ENCODE data around the gene ENDOD1.
"Not testable (repeated sequence)": the region's sequence is repeated elsewhere in the genome, so short reads cannot be mapped to it uniquely, and the experiment has no call there.

ENDOD1 gene

GRCh38 chr11:95102733-95103132 lies 13.1 kb downstream of the ENDOD1 start:
- DNase-seq, result no peak

GRCh38 chr11:95103701-95104100 lies 14.1 kb downstream of the ENDOD1 start:
- no peak for DNase-seq

GRCh38 chr11:95104121-95104830 lies 14.6 kb downstream of the ENDOD1 start:
- no peak for DNase-seq

DNA sequence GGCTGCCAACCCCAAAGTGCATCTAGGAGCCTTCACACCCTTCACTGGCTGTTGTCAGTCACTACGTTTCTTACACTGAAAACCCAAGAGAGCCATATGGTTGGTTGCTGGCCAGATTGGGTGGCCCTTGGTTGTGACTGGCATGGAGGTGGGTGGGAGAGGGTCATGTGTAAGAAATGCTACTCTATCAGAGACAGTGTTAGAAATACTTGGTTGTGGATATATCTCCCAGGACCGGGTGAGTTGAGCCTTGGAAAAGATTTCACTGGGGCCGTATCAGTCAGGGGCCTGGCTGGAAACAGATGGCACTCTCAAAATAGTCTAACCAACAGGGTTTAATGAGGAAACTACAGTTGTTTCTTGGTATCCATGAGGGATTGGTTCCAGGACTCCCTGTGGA lies 15.2 kb downstream of the ENDOD1 start:
- DNase-seq, result no peak

GRCh38 chr11:95108159-95108611 lies 18.5 kb downstream of the ENDOD1 start:
- DNase-seq, result no peak

DNA sequence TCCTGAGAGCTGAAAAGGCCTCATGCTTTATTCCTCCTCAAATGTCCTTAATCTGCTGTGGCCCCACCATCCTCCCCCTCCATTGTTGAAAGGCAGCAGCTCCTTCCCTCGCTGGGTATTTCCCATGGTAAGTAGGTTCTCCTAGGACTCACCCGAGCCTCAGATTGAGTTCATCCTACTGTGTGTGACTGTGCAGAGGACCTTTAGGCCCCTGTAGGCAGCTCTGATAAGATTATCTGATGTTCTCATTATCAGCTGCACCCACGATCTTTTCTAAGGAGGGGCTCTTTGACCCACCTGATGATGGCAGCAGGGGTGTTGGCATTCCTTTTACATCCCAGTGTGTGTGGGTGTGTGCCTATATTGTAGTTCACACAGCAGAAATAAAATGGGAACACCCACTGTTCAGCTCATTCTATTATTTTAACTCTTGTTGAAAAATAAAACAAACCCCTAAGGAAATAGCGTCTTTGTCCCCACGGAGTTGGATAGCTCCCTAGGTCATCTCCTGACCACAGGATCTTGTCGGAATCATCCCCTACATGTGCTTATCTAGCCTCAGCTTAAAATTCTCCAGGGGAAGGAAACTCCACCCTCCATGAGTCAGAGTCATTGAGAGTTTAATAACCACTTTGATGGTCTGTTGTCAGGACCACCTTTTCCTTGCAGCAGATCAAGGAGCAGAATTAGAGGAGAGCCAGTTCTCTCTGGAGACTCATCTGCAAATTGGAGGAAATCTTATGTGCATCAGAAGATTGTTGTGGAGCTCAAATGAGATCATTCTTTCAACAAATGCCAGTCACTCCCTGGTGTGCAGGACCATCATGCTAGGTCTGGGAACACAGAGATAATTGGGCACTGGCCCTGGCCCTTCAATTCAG lies 19.3 kb downstream of the ENDOD1 start:
- no peak for DNase-seq

DNA sequence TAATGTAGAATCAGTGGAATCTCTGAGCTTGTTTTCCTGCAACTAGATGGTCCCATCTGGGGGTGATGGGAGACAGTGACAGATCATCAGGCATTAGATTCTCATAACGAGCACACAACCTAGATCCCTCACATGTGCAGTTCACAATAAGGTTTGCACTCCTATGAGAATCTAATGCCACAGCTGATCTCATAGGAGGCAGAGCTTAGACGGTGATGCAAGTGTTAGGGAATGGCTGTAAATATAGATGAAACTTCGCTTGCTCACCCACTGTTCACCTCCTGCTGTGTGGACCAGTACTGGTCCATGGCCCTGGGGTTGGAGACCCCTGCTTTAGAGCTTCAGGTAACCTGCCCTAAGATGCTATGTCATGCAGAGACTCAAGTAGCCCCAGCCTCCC lies 21.8 kb downstream of the ENDOD1 start:
- not testable (repeated sequence) for DNase-seq

- no peak for DNase-seq
Observed at GRCh38 chr11:95111923-95112540, 22.4 kb downstream of the ENDOD1 start.

DNA sequence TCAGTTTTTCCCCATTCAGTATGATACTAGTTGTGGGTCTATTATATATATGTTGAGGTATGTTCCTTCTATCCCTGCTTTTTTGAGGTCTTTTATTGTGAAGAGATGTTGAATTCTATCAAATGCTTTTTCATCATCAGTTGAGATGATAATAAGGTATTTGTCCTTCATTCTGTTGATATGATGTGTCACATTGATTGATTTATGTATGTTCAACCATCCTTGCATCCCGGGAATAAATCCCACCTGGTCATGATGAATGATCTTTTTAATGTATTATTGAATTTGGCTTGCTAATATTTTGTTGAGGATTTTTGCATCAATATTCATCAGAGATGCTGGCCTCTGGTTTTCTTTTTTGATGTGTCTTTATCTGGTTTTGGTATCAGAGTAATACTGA lies 26.0 kb downstream of the ENDOD1 start:
- DNase-seq, result no peak

GRCh38 chr11:95119361-95120060 lies 29.9 kb downstream of the ENDOD1 start:
- DNase-seq, result no peak

GRCh38 chr11:95121698-95122097 lies 32.1 kb downstream of the ENDOD1 start:
- no peak for DNase-seq

- no peak for DNase-seq
Observed at GRCh38 chr11:95123556-95123955, 33.9 kb downstream of the ENDOD1 start.

DNA sequence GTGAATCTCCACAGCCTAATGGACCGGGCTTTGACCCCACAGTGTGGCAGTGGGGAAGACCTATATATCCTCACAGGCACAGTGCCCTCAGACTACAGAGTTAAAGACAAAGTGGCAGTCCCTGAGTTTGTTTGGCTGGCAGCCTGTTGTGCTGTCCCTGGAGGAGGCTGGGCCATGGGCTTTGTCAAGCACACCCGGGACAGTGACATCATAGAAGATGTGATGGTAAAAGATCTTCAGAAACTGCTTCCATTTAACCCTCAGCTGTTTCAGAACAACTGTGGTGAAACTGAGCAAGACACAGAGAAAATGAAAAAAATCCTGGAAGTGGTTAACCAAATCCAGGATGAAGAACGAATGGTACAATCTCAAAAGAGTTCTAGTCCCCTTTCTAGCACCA lies 39.0 kb downstream of the ENDOD1 start:
- no peak for DNase-seq

- no peak for DNase-seq
Observed at GRCh38 chr11:95132956-95133355, 43.3 kb downstream of the ENDOD1 start.

DNA sequence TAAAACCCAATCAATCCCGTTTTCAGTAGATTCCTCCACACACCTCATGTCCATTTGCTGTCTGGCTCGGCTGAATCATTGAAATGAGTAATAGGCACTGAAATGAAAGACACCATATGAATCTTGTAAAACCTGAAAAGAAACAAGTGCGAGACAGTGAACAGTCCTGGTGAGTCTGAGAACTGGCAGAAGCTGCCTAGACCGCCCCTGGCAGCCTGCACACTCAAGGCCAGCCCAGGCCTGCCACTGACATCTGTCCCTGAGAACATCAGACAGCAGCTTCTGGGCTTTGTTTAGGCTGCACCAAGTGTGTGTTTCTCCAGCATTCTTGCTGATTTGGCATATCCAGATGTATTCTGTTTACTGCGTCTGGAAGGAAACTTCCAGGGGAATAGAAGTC lies 44.8 kb downstream of the ENDOD1 start:
- DNase-seq, result no peak

GRCh38 chr11:95135155-95135554 lies 45.5 kb downstream of the ENDOD1 start:
- no peak for DNase-seq

GRCh38 chr11:95135880-95136279 lies 46.2 kb downstream of the ENDOD1 start:
- no peak for DNase-seq

DNA sequence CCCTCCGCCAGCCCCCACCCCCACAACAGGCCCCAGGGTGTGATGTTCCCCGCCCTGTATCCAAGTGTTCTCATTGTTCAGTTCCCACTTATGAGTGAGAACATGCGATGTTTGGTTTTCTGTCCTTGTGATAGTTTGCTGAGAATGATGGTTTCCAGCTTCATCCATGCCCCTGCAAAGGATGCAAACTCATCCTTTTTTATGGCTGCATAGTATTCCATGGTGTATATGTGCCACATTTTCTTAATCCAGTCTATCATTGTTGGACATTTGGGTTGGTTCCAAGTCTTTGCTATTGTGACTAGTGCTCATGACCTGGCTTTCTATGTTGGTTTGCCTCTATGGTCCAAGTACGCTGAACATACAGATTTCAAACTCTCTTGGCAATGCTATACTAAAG lies 47.1 kb downstream of the ENDOD1 start:
- DNase-seq, result not testable (repeated sequence)

- DNase-seq, result no peak
Observed at GRCh38 chr11:95137299-95137698, 47.7 kb downstream of the ENDOD1 start.

GRCh38 chr11:95138448-95138847 lies 48.8 kb downstream of the ENDOD1 start:
- DNase-seq, result no peak

- no peak for DNase-seq
Observed at GRCh38 chr11:95140397-95141033, 50.9 kb downstream of the ENDOD1 start.

GRCh38 chr11:95142431-95142830 lies 52.8 kb downstream of the ENDOD1 start:
- no peak for DNase-seq
